Lower leg skin (tissue), 3 donors: ENCODE measurements around the gene OR52I2.

Source experiments
- CTCF ChIP-seq, 3 donors: fragments of 450-650 bp; IDR thresholded peaks; one replicate each; pipeline ENCODE4 v1.5.1; 2016; ENCODE audit warnings: antibody characterized with exemption in 3 of 3, mild to moderate bottlenecking in 3 of 3, moderate library complexity in 2 of 3
- POLR2A ChIP-seq, 2 donors: fragments of 450-650 bp; IDR thresholded peaks; one replicate each; pipeline ENCODE4 v1.6.1; 2016 to 2017; ENCODE audit warnings: antibody characterized with exemption in 2 of 2, mild to moderate bottlenecking in 1 of 2, moderate library complexity in 1 of 2

- TF ChIP-seq CTCF (IDR thresholded peaks at IDR 0.05): no peak
- TF ChIP-seq POLR2A (IDR thresholded peaks at IDR 0.05): no peak
Measured at GRCh38 chr11:4626207-4627099, 44.9 kb downstream of the OR52I2 start.
